ENCODE measurements around the gene BRME1.
A peak's percentile ranks its signal among the peaks of the same experiment; 100 is the strongest.
"Not testable (repeated sequence)": the region's sequence is repeated elsewhere in the genome, so short reads cannot be mapped to it uniquely, and the experiment has no call there.

The BRME1 gene

GRCh38 chr19:13926010-13926409, 20.1 kb upstream of the BRME1 start:
- DNase-seq: no peak

- no peak for DNase-seq
Observed at GRCh38 chr19:13923194-13923987, 17.5 kb upstream of the BRME1 start.

DNA sequence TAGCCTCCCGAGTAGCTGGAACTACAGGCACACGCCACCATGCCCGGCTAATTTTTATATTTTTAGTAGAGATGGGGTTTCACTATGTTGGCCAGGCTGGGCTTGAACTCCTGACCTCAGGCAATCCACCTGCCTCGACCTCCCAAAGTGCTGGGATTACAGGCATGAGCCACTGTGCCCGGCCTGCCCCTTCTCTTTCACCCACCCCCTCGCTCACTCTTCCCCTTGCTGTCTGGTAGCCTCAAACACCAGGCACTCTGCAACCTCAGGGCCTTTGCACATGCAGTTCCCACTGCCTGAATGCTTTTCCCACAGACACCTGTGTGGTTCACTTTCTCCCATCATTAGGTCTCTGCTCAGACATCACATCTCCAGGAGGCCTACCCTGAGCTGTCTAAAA, 16.2 kb upstream of the BRME1 start:
- DNase-seq: not testable (repeated sequence)

GRCh38 chr19:13920940-13921747, 15.2 kb upstream of the BRME1 start:
- DNase-seq: peak; percentile 83

GRCh38 chr19:13920524-13920923, 14.6 kb upstream of the BRME1 start:
- no peak for DNase-seq

DNA sequence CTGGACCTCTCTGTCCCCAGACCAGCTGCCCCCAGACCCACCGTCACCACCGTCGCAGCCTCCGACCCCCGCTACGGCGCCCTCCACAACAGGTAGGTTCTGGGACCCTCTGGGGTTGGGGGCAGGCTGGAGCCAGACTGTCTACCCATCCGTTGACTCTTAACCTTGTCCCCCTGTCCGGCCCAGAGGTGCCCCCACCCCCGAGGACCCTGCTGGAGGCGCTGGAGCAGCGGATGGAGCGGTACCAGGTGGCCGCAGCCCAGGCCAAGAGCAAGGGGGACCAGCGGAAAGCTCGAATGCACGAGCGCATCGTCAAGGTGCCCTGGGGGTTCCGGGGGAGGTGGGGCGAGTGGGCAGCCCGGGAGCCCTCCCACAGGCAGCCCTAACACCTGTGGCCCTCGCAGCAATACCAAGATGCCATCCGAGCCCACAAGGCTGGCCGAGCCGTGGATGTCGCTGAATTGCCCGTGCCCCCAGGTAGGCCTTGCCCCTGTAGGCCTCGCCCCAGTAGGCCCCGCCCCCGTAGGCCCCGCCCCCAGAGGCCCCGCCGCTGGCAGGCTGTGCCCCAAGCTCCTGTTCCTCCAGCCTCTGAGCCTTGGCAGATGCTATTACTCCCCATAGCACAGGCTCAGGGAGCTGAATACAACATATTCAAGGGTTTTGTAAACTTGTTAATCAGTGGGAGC, 13.0 kb upstream of the BRME1 start:
- DNase-seq: no peak

GRCh38 chr19:13917888-13918406, 12.0 kb upstream of the BRME1 start:
- no peak for DNase-seq

GRCh38 chr19:13914777-13915176, 8.9 kb upstream of the BRME1 start:
- DNase-seq: no peak

DNA sequence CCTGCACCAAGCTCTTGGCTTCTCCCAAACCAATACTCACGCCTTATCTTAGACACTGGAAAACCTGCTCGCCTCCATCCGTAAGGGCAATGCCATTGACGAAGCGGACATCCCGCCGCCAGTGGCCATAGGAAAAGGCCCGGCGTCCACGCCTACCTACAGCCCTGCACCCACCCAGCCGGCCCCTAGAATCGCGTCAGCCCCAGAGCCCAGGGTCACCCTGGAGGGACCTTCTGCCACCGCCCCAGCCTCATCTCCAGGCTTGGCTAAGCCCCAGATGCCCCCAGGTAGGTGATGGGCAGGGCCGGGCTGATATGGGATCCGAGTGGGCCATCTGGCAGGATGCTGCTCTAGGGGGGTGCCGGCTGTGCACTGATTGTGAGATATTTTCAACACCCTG, 7.4 kb upstream of the BRME1 start:
- DNase-seq: no peak

GRCh38 chr19:13909430-13909829, 3.5 kb upstream of the BRME1 start:
- DNase-seq: no peak

GRCh38 chr19:13908674-13909073, 2.8 kb upstream of the BRME1 start:
- no peak for DNase-seq

DNA sequence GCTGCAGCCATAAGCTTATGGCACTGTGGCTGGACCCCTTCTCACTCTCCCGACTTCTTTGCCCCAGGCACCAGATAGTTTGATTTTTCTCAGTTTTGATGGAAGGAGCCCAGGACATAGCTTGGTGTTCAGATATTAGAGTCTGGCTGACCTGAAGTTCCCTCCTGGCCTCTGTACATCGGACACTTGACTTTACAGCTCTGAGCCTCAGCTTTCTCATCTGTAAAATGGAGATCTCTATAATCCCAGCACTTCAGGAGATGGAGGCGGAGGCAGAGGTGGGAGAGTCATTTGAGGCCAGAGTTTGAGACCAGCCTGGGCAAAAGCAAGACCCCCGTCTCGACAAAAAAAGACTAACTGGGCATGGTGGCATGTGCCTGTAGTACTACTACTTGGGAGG, 993 bp upstream of the BRME1 start:
- no peak for DNase-seq

DNA sequence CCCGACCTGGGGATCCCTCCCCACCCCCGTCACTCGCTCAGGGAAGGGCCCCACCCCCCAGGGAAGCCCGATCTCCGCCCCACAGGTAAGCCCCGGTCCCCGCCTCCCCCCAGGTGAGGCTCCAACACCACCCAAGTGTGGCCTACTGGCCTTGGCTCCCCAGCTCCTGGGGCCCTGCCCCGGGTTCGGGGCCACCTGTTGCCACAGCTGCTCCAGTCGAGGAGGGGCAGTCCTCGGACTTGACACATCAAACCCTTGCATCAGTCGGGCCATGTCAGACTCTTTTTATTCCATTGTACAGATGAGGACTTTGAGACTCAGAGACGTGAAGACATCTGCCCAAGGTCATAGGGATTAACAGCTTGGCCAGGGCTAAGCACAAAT, 596 bp upstream of the BRME1 start:
- DNase-seq: peak; percentile 28

GRCh38 chr19:13902993-13903555, 2.8 kb downstream of the BRME1 start:
- DNase-seq: peak; percentile 33

DNA sequence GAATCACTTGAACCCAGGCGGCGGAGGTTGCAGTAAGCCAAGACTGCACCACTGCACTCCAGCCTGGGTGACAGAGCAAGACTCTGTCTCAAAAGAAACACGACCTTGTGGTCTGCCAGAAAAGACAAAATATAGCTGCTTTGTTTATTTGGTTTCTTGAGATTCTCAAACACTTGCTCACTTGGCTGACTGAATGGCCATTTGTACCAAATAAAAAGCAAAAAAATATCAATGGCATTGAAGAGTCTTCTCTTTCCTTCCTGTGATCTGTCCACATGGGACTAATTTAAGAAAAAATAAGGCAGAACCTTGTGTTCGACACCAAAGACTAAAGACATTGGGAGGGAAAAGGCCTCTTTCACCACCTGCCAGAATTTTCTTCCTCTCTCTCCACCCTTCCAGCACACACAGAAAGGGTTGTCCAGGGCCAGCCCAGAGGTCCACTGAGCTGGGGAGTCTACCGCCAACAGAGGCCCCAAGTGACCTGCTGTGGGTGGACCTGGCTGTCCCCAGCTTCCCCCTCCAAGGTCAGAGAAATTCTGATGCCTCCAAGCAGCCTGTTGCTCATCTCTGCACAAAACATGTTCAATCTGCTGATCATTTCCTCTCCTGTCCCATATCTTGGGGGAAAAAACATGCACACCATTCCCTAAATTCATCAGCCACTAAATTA, 5.9 kb downstream of the BRME1 start:
- DNase-seq: no peak

DNA sequence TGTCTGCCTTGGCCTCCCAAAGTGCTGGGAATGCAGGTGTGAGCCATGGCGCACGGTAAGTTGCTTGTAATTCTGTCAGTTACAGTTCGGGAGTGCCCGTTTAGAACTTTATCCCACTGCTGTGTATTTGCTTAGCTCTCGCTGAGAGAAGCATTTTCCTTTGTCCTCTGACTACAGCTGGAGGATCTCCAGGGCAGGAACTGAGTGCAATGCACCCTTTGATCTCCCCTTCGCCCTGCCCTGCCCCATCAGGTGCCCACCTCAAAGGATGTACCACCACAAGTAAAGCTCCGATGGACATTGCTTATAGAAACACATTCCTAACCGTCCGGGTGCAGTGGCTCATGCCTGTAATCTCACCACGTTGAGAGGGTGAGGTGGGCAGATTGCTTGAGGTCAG, 6.5 kb downstream of the BRME1 start:
- no peak for DNase-seq

- no peak for DNase-seq
Observed at GRCh38 chr19:13896227-13896626, 9.7 kb downstream of the BRME1 start.

- no peak for DNase-seq
Observed at GRCh38 chr19:13894552-13894951, 11.4 kb downstream of the BRME1 start.

DNA sequence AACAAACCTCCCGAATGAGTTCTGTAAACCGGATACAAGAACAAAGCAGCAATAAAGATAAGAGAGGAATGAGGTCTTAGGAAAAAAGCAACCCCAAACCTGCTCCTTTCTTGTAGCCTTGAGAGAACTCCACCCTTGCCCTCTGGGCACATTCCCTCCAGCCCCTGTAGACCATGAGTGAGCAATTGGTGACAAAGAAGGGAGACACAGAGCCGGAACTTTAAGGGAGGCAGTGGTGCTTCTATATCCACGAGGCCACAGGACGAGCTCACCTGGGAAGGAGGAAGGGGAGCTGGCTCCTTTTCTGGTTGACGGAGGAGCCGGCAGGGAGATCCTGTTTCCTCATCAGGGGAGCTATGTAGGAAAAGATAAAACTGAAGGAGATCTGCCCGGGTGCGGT, 13.0 kb downstream of the BRME1 start:
- DNase-seq: no peak

DNA sequence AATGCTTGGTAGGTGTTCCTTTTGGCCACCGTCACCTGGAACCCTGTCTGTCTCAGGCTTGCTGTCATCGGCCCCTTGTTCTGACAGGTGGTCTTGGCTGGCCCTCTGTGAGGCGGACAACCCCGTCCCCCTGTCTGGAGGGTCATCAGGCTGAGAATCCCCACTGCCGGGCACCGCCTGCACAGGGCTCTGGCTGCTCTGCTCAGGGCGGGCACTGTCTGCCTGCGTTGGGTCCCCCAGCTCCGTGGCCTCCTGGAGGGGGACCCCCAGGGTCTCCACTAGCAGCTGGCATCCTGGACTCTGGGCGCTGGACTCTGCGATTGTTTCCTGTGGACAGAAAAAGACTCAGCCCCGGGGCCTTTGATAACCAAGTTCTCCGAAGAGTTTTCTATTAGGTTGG, 15.8 kb downstream of the BRME1 start:
- no peak for DNase-seq

GRCh38 chr19:13888281-13888680, 17.6 kb downstream of the BRME1 start:
- no peak for DNase-seq

DNA sequence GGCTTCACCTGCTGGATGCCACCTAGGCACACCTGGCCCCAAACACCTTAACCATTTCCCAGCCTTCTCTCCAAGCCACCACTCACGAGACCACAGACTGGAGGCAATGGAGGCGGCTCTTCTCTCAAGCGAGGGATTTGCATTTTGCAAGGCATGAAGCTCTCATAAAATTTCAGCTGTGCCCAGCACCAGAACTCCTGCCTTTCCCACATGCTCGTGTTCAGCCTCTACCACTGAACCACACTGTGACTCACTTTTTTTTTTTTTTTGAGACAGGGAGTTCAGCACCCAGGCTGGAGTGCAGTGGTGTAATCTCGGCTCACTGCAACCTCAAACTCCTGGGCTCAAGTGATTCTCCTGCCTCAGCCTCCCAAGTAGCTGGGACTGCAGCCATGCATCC, 18.4 kb downstream of the BRME1 start:
- peak; percentile 86 for DNase-seq

GRCh38 chr19:13887018-13887436, 18.9 kb downstream of the BRME1 start:
- DNase-seq: peak; percentile 30

Measured in MV-4-11 (cell line).